Muscle layer of duodenum (tissue), 2 donors: ENCODE measurements around the gene GPBAR1.
"Not testable (repeated sequence)": the region's sequence is repeated elsewhere in the genome, so short reads cannot be mapped to it uniquely, and the experiment has no call there.

Experiments used
- H3K27ac ChIP-seq: one replicate; pipeline ENCODE4 v1.7.0; 2013; ENCODE audit warnings: mild to moderate bottlenecking, low read length
- H3K27me3 ChIP-seq: one replicate; pipeline ENCODE4 v1.7.0; 2013; ENCODE audit warnings: low read depth, mild to moderate bottlenecking, control low read depth, low read length
- H3K36me3 ChIP-seq, 2 donors: one replicate each; pipeline ENCODE4 v1.7.0; 2013; ENCODE audit warnings: low read length in 2 of 2, control low read depth in 1 of 2, mild to moderate bottlenecking in 1 of 2; ENCODE audit not compliant: insufficient read depth in 2 of 2, control insufficient read depth in 1 of 2
- H3K4me1 ChIP-seq, 2 donors: one replicate each; pipeline ENCODE4 v1.7.0; 2013; ENCODE audit warnings: low read length in 2 of 2, mild to moderate bottlenecking in 2 of 2, control low read depth in 1 of 2, moderate library complexity in 1 of 2; ENCODE audit not compliant: insufficient read depth in 2 of 2, control insufficient read depth in 1 of 2
- H3K4me3 ChIP-seq, 2 donors: one replicate each; pipeline ENCODE4 v1.7.0; 2013; ENCODE audit warnings: low read length in 2 of 2, low read depth in 1 of 2, mild to moderate bottlenecking in 1 of 2
- H3K9me3 ChIP-seq, 2 donors: one replicate each; pipeline ENCODE4 v1.7.0; 2013; ENCODE audit warnings: low read length in 2 of 2, control low read depth in 1 of 2, mild to moderate bottlenecking in 1 of 2; ENCODE audit not compliant: control insufficient read depth in 1 of 2
- donor health status: healthy.

The GPBAR1 gene

GRCh38 chr2:218270721-218271486, 10.1 kb downstream of the GPBAR1 start:
- Histone ChIP-seq H3K27me3 (no peaks in the 10 kb centered on the region), H3K27ac (peak overlapping the region; percentile 82), H3K4me1 (peaks cover 16 to 40% of the 10 kb centered on the region in 2 donors), H3K4me3 (peak overlapping the region; percentile 91 to 96), H3K36me3 (peaks cover 40 to 41% of the 10 kb centered on the region in 2 donors), H3K9me3 (no peaks in the 10 kb centered on the region)

GRCh38 chr2:218271487-218271797, 10.6 kb downstream of the GPBAR1 start:
- Histone ChIP-seq H3K4me3 (peak overlapping the region; percentile 91 to 96), H3K27me3 (no peaks in the 10 kb centered on the region), H3K9me3 (no peaks in the 10 kb centered on the region), H3K27ac (peak overlapping the region; percentile 82), H3K4me1 (peaks cover 16 to 40% of the 10 kb centered on the region in 2 donors), H3K36me3 (peaks cover 40 to 41% of the 10 kb centered on the region in 2 donors)

GRCh38 chr2:218271865-218272530, 11.2 kb downstream of the GPBAR1 start:
- Histone ChIP-seq H3K4me1 (peaks cover 16 to 40% of the 10 kb centered on the region in 2 donors), H3K27ac (peak overlapping the region; percentile 82), H3K9me3 (no peaks in the 10 kb centered on the region), H3K36me3 (peaks cover 40 to 41% of the 10 kb centered on the region in 2 donors), H3K27me3 (no peaks in the 10 kb centered on the region), H3K4me3 (peak overlapping the region; percentile 91 to 96)

- no peaks in the 10 kb centered on the region for H3K27me3 ChIP-seq
- H3K4me3 ChIP-seq: peak overlapping the region in 1 of 2 donors; percentile 3
- H3K9me3 ChIP-seq: no peaks in the 10 kb centered on the region
- peak overlapping the region; percentile 82 for H3K27ac ChIP-seq
- peaks cover 40 to 42% of the 10 kb centered on the region in 2 donors for H3K36me3 ChIP-seq
- H3K4me1 ChIP-seq: peaks cover 16 to 37% of the 10 kb centered on the region in 2 donors
These were observed 11.9 kb downstream of the GPBAR1 start for GRCh38 chr2:218272531-218273212.

- not testable (repeated sequence) for H3K9me3 ChIP-seq, H3K4me3 ChIP-seq, H3K27me3 ChIP-seq
- peak overlapping the region; percentile 67 for H3K27ac ChIP-seq
- peaks cover 46 to 49% of the 10 kb centered on the region in 2 donors for H3K36me3 ChIP-seq
- peaks cover 16 to 36% of the 10 kb centered on the region in 2 donors for H3K4me1 ChIP-seq
These were observed 12.5 kb downstream of the GPBAR1 start for GRCh38 chr2:218273214-218273907.

GRCh38 chr2:218273908-218274249, 13.1 kb downstream of the GPBAR1 start:
- Histone ChIP-seq H3K36me3 (peaks cover 50 to 54% of the 10 kb centered on the region in 2 donors), H3K9me3 (no peaks in the 10 kb centered on the region), H3K27ac (no peak overlapping the region), H3K4me3 (no peak overlapping the region), H3K4me1 (peaks cover 16 to 34% of the 10 kb centered on the region in 2 donors), H3K27me3 (no peaks in the 10 kb centered on the region)

- H3K9me3 ChIP-seq: no peaks in the 10 kb centered on the region
- H3K36me3 ChIP-seq: peaks cover 57 to 61% of the 10 kb centered on the region in 2 donors
- H3K4me3 ChIP-seq: no peak overlapping the region
- H3K4me1 ChIP-seq: peaks cover 12 to 32% of the 10 kb centered on the region in 2 donors
- no peak overlapping the region for H3K27ac ChIP-seq
- H3K27me3 ChIP-seq: no peaks in the 10 kb centered on the region
These were observed 13.8 kb downstream of the GPBAR1 start for GRCh38 chr2:218274586-218274985.

GRCh38 chr2:218275371-218276072, 14.7 kb downstream of the GPBAR1 start:
- peaks cover 66 to 70% of the 10 kb centered on the region in 2 donors for H3K36me3 ChIP-seq

GRCh38 chr2:218276986-218277755, 16.4 kb downstream of the GPBAR1 start:
- Histone ChIP-seq H3K36me3 (peaks cover 74 to 84% of the 10 kb centered on the region in 2 donors), H3K9me3 (no peaks in the 10 kb centered on the region), H3K4me1 (peaks cover 3 to 27% of the 10 kb centered on the region in 2 donors), H3K4me3 (no peak overlapping the region), H3K27ac (no peak overlapping the region), H3K27me3 (no peaks in the 10 kb centered on the region)

More at GRCh38 chr2:218275371-218276072, 14.7 kb downstream of the GPBAR1 start:
- Histone ChIP-seq H3K4me1 (peaks cover 12 to 32% of the 10 kb centered on the region in 2 donors), H3K4me3 (no peak overlapping the region), H3K9me3 (no peaks in the 10 kb centered on the region), H3K27me3 (no peaks in the 10 kb centered on the region), H3K27ac (no peak overlapping the region)

GRCh38 chr2:218277921-218278320, 17.1 kb downstream of the GPBAR1 start:
- H3K27me3 ChIP-seq: no peaks in the 10 kb centered on the region
- H3K36me3 ChIP-seq: peaks cover 74 to 87% of the 10 kb centered on the region in 2 donors
- no peak overlapping the region for H3K27ac ChIP-seq
- H3K4me3 ChIP-seq: no peak overlapping the region
- peaks cover 4 to 27% of the 10 kb centered on the region in 2 donors for H3K4me1 ChIP-seq
- no peaks in the 10 kb centered on the region for H3K9me3 ChIP-seq
